Measurements from ENCODE around the gene FCHSD1. TPM values are rescaled to one million over a fixed set of nuclear protein-coding genes. Genes with fewer than 3 reads are reported as not detected.

The FCHSD1 gene
- total and polyA plus RNA-seq, 2 donors (not counting 3 experiments of a cell fraction or from before 2014, with no cell fraction given) = 35.1 to 37.0 TPM

- dilution Hi-C loops (cut with MboI; ENCODE audit: extremely low pct_ligation_motif_present, low sequenced_read_pairs) (no loop called here), intact Hi-C loops (cut with micrococcal nuclease) (no loop called here)
- TF ChIP-seq POLR2AphosphoS5 (IDR thresholded peaks at IDR 0.05; ENCODE audit: insufficient read depth, low read depth, low read length) (no peak), EZH2 (IDR thresholded peaks at IDR 0.05; ENCODE audit: borderline replicate concordance, low read depth, low read length, severe bottlenecking) (no peak), GATA2 (IDR thresholded peaks at IDR 0.05; ENCODE audit: insufficient read depth, insufficient read length, low read depth, low read length) (no peak), POLR2A (IDR thresholded peaks at IDR 0.05; ENCODE audit: low read depth, low read length) (no peak), MAX (IDR thresholded peaks at IDR 0.05; ENCODE audit: insufficient read depth, insufficient read length) (no peak), JUN (IDR thresholded peaks at IDR 0.05; ENCODE audit: borderline replicate concordance, insufficient read depth, insufficient read length, low read depth) (no peak), FOS (IDR thresholded peaks at IDR 0.05; ENCODE audit: borderline replicate concordance, insufficient read depth, low read length) (no peak), CTCF (IDR thresholded peaks at IDR 0.05; ENCODE audit: extremely low read depth in 1 of 2, insufficient read depth in 1 of 2, low read depth in 1 of 2, low read length in 2 of 2) (no peak), MYC (IDR thresholded peaks at IDR 0.05; ENCODE audit: low read depth, low read length) (no peak)
- POLR2A ChIA-PET = no interaction called here
- CTCF ChIA-PET = interaction anchor here (0.7 to 2.1 kb wide), 3 partner anchors 9 to 54 kb away, joined by 3 to 9 read pairs (median 4); partner anchors contain the start of gene RELL2
- H2AFZ ChIP-seq (ENCODE audit: low read depth, low read length) = no peak overlapping the region
- no TSS peak for BruUV-seq (replicated peaks)
- H3K9me1 ChIP-seq (replicated peaks; ENCODE audit: control insufficient read depth, extremely low read depth, insufficient read depth, low read length) = no peaks in the 10 kb centered on the region
- no peaks in the 10 kb centered on the region for H3K9me3 ChIP-seq (replicated peaks; ENCODE audit: control insufficient read depth, insufficient read depth, low read length)
- no peaks in the 10 kb centered on the region for H3K79me2 ChIP-seq (ENCODE audit: control insufficient read depth, insufficient read depth, low read length)
- no peaks in the 10 kb centered on the region for H3K27me3 ChIP-seq (ENCODE audit: control insufficient read depth in 2 of 2, insufficient read depth in 2 of 2, low read length in 2 of 2)
- H3K36me3 ChIP-seq (ENCODE audit: control insufficient read depth in 2 of 2, extremely low read depth in 1 of 2, insufficient read depth in 2 of 2, low read length in 2 of 2) = peaks cover 0 to 17% of the 10 kb centered on the region in 2 experiments
- H4K20me1 ChIP-seq (replicated peaks; ENCODE audit: control insufficient read depth, extremely low read depth, insufficient read depth, low read length) = no peaks in the 10 kb centered on the region
- FAIRE-seq (no peak), DNase-seq (ENCODE audit: low read depth, low spot score) (no peak)
- no peak overlapping the region for H3K4me2 ChIP-seq (ENCODE audit: insufficient read depth, low read length)
- no peak overlapping the region for H3K4me3 ChIP-seq (replicated peaks in 1 of 3; ENCODE audit: insufficient read depth in 1 of 3, low read depth in 1 of 3, low read length in 3 of 3)
- H3K27ac ChIP-seq (ENCODE audit: insufficient read depth, low read depth, low read length) = no peak overlapping the region
- H3K9ac ChIP-seq (replicated peaks; ENCODE audit: extremely low read depth, insufficient read depth, low read length) = no peak overlapping the region
- H3K4me1 ChIP-seq (ENCODE audit: control insufficient read depth, extremely low read depth, insufficient read depth, low read length) = peaks cover 7% of the 10 kb centered on the region
Measured at GRCh38 chr5:141646026-141646425, 5.2 kb downstream of the FCHSD1 start.

Data from endothelial cell of umbilical vein (primary cell).